Retinal pigment epithelial cell (primary cell): ENCODE data around the gene NRAS.

Experiments used
- DNase-seq: peaks from one replicate; pipeline ENCODE4 v3.0.0-alpha.2; 2010; ENCODE audit warnings: low read depth
- H3K4me3 ChIP-seq: 2 replicates; pipeline ENCODE4 v1.5.1; 2011; ENCODE audit warnings: mild to moderate bottlenecking, low read length, control low read depth, moderate library complexity
- CTCF ChIP-seq: conservative IDR thresholded peaks from 2 replicates; pipeline ENCODE4 v1.5.1; 2011; ENCODE audit warnings: low read depth, low read length, control low read depth, inconsistent platforms

The NRAS gene

DNA sequence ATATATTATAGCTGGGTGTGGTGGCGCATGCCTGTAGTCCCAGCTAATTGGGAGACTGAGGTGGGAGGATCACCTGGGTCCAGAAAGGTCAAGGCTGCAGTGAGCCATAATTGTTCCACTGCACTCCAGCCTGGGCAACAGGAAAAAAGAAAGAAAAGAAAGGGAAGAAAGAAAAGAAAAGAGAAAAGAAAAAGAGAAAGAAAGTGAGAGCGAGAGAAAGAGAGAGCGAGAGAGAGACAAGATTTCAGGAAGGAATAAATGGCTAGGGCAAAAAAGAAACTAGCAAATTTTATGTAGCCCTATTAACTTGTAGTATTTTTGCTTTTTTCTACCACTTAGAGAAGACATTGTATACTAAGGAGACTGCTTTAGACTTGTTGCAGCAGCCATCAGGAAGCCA lies 6.2 kb downstream of the NRAS start:
- H3K4me3 ChIP-seq: no peak overlapping the region
- no peak for TF ChIP-seq CTCF
- DNase-seq: no peak

DNA sequence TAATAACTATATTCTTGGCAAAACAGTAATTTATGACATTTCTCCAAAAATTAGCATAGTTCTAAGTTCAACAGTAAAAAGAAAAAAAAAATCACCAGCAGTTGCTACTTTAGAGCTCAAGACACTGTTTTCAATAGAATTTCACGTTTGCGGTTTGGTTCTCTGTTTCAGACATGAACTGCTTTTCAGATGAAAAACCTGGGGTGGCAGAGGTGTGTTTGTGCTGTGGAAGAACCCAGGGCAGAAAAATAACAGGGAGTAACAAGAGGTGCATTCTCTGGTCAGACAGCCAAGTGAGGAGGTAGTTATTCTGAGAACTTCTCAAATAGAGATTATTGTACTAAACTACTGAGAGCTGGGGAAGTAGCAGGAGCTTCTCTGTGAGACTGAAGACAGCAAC lies 9.0 kb downstream of the NRAS start:
- H3K4me3 ChIP-seq: no peak overlapping the region
- TF ChIP-seq CTCF: no peak
- DNase-seq: no peak

- no peak overlapping the region for H3K4me3 ChIP-seq
- no peak for DNase-seq
- TF ChIP-seq CTCF: no peak
Measured at GRCh38 chr1:114703242-114703641, 13.3 kb downstream of the NRAS start.

DNA sequence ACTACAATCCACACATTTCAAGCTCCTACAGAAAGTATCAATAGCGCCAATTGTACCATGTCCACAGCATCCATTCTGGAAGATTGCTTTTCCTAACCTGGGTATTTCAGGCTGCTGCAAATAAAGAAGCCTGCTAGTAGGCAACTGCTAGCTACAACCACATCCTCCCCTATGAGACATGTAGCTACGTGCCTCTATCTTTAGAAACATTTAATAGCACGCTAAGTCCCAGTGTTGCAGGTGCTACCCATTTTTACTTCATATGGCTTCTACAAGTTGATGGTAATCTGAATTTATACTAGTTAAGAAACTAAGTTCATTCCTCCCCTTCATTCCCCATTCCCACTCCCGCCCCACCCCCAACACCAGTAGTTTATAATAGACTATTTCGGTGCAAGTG lies 13.8 kb downstream of the NRAS start:
- TF ChIP-seq CTCF: no peak
- no peak overlapping the region for H3K4me3 ChIP-seq
- DNase-seq: no peak

- TF ChIP-seq CTCF: no peak
- H3K4me3 ChIP-seq: no peak overlapping the region
- DNase-seq: no peak
Measured at GRCh38 chr1:114701931-114702330, 14.6 kb downstream of the NRAS start.

DNA sequence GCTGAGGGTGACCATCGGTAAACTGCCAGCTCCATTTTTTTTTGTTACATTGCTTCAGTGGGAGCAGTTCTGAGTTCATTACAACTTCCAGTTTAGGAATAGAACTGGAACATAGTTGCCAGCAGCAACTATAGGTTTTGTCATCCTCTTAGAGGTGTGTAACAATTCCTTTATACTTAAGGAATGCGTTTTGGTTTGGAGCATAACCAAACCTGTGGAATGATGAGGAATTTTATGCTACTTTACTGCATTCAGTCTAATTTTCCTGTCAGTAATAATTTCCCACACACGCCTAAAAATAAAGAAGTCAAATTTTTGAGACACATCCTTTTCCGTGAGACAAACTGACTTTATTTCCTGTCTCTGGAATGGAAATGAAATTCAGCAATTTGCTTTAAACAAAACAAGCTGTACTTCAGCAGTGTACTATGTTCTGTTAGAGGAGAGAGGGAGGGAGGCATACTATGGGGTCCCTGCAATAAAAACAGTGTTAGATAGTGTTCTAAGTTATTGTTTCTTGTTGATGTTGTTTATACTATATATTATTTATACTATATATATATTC lies 16.5 kb downstream of the NRAS start:
- no peak for TF ChIP-seq CTCF
- no peak overlapping the region for H3K4me3 ChIP-seq
- no peak for DNase-seq

GRCh38 chr1:114696810-114697209 lies 19.8 kb downstream of the NRAS start:
- TF ChIP-seq CTCF: no peak
- no peak overlapping the region for H3K4me3 ChIP-seq
- no peak for DNase-seq
